ENCODE measurements around the gene ME2.
"Not testable (repeated sequence)": the region's sequence is repeated elsewhere in the genome, so short reads cannot be mapped to it uniquely, and the experiment has no call there.

The ME2 gene

GRCh38 chr18:50862401-50862800, 16.5 kb upstream of the ME2 start:
- no peak for DNase-seq

- no peak for DNase-seq
Observed at GRCh38 chr18:50863840-50864375, 15.0 kb upstream of the ME2 start.

GRCh38 chr18:50866765-50867164, 12.2 kb upstream of the ME2 start:
- no peak for DNase-seq

GRCh38 chr18:50869150-50869549, 9.8 kb upstream of the ME2 start:
- DNase-seq: no peak

- DNase-seq: no peak
Observed at GRCh38 chr18:50870138-50870845, 8.6 kb upstream of the ME2 start.

GRCh38 chr18:50871846-50872245, 7.1 kb upstream of the ME2 start:
- no peak for DNase-seq

- no peak for DNase-seq
Observed at GRCh38 chr18:50875966-50876536, 2.9 kb upstream of the ME2 start.

GRCh38 chr18:50877545-50878265, 1.2 kb upstream of the ME2 start:
- DNase-seq: no peak

GRCh38 chr18:50879302-50880118, 592 bp downstream of the ME2 start:
- DNase-seq: peak; percentile 38

- DNase-seq: no peak
Observed at GRCh38 chr18:50880119-50880465, 1.2 kb downstream of the ME2 start.

- DNase-seq: not testable (repeated sequence)
Observed at GRCh38 chr18:50880944-50881343, 2.0 kb downstream of the ME2 start.

- DNase-seq: no peak
Observed at GRCh38 chr18:50886929-50887328, 8.0 kb downstream of the ME2 start.

- no peak for DNase-seq
Observed at GRCh38 chr18:50895350-50896045, 16.6 kb downstream of the ME2 start.

- no peak for DNase-seq
Observed at GRCh38 chr18:50896093-50896492, 17.2 kb downstream of the ME2 start.

- DNase-seq: no peak
Observed at GRCh38 chr18:50898919-50899318, 20.0 kb downstream of the ME2 start.

GRCh38 chr18:50902797-50903196, 23.9 kb downstream of the ME2 start:
- DNase-seq: no peak

GRCh38 chr18:50906843-50907242, 27.9 kb downstream of the ME2 start:
- no peak for DNase-seq

- no peak for DNase-seq
Observed at GRCh38 chr18:50909261-50909660, 30.3 kb downstream of the ME2 start.

GRCh38 chr18:50911006-50911405, 32.1 kb downstream of the ME2 start:
- DNase-seq: no peak

- DNase-seq: no peak
Observed at GRCh38 chr18:50917021-50917420, 38.1 kb downstream of the ME2 start.

GRCh38 chr18:50918153-50918552, 39.2 kb downstream of the ME2 start:
- DNase-seq: no peak

- DNase-seq: no peak
Observed at GRCh38 chr18:50924372-50924771, 45.5 kb downstream of the ME2 start.

GRCh38 chr18:50926521-50926920, 47.6 kb downstream of the ME2 start:
- DNase-seq: no peak

Data from CD4-positive, alpha-beta T cell treated with Interleukin-17A for 4 hours (primary cell).